GM13977 (cell line): Measurements from ENCODE around the gene FST.

Source experiments
- DNase-seq: peaks from one replicate; pipeline ENCODE4 v3.0.0; 2012; ENCODE audit warnings: low spot score
- CTCF ChIP-seq: IDR thresholded peaks from 2 replicates; pipeline ENCODE4 v1.5.1; 2012; ENCODE audit warnings: mild to moderate bottlenecking, control low read depth; ENCODE audit not compliant: insufficient read depth; ENCODE audit errors: extremely low read depth, missing control alignments
- in situ Hi-C: fragments of 300-500 bp; cut with MboI; formaldehyde crosslinking; loops from one replicate; pipeline ENCODE4 v1.12.0; 2022; ENCODE audit warnings: low sequenced_read_pairs, low pct_unique_long_range_greater_than_20kb, mixed read lengths, inconsistent platforms; ENCODE audit not compliant: unreplicated experiment

Gene FST

GRCh38 chr5:53454719-53455000 is 25.8 kb upstream of the FST start:
- no peak for TF ChIP-seq CTCF

GRCh38 chr5:53456366-53456765 is 24.1 kb upstream of the FST start:
- in situ Hi-C loops, result no loop called here
- no peak for TF ChIP-seq CTCF
- no peak for DNase-seq

More at GRCh38 chr5:53454719-53455000, 25.8 kb upstream of the FST start:
- in situ Hi-C loops, result no loop called here
- no peak for DNase-seq

- no peak for DNase-seq
- in situ Hi-C loops, result no loop called here
- TF ChIP-seq CTCF, result no peak
Measured at GRCh38 chr5:53463909-53464621, 16.4 kb upstream of the FST start.

- in situ Hi-C loops, result no loop called here
- no peak for TF ChIP-seq CTCF
- DNase-seq, result no peak
Measured at GRCh38 chr5:53464722-53465121, 15.7 kb upstream of the FST start.

GRCh38 chr5:53469946-53470687 is 10.3 kb upstream of the FST start:
- in situ Hi-C loops, result no loop called here
- peak; percentile 9 for DNase-seq
- no peak for TF ChIP-seq CTCF

GRCh38 chr5:53472279-53472678 is 8.2 kb upstream of the FST start:
- in situ Hi-C loops, result no loop called here
- no peak for DNase-seq
- no peak for TF ChIP-seq CTCF
